ENCODE measurements around the gene ZNF792. TPM values are rescaled to one million over a fixed set of nuclear protein-coding genes. Genes with fewer than 3 reads are reported as not detected.

Gene ZNF792
- total and polyA plus RNA-seq, 12 donors, result 1.6 to 5.9 (median 3.6) TPM

DNA sequence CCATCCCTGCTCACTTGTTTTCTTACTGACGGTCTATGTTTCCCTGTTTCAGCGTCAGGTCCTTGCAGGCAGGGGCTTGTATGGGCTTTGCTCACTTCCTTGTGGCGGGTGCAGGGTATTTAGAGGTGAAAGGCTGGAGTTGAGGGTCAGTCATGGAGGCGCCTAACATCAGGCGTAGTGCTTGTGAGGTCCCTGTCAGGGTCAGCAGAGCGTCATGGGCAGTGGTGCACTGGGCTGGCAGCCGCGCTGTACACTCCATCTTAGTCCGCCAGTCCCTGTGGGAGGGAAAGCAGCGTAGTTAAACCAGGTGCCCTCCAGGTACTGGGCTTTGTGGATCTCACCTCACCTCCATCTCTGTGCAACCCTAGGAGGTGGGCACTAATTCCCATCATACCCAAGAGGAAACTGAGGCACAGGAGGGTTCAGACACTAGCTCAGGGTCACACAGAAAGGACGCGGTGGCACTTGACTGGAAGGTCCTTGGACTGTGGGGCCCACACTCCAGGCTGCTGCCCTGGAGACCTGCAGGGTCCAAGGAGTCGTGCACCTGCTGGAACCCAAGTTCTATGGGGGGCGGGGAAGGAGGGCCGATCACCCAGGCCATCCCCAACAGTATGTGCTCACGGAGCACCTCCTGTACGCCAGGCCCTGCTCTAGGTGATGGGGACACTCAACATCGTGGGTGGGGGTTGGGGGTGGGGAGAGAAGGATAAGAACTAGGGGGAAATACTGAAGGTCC lies 40.7 kb upstream of the ZNF792 start:
- H3K9me3 ChIP-seq, result no peaks in the 10 kb centered on the region
- ATAC-seq (no peak), DNase-seq (no peak)
- H3K27me3 ChIP-seq, result no peaks in the 10 kb centered on the region
- H3K36me3 ChIP-seq, result peaks cover 0 to 53% (median 11%) of the 10 kb centered on the region in 9 donors
- intact Hi-C loops (cut with DNase I), result no loop called here
- no peak overlapping the region for H3K4me3 ChIP-seq
- H3K4me1 ChIP-seq, result peaks cover 0 to 87% (median 72%) of the 10 kb centered on the region in 9 donors
- H3K27ac ChIP-seq, result peak overlapping the region in 1 of 10 donors; percentile 56
- 91 to 96% methylated on average over 18 of the region's 18 CpGs for WGBS, 2 donors
- TF ChIP-seq, protein P1, sequence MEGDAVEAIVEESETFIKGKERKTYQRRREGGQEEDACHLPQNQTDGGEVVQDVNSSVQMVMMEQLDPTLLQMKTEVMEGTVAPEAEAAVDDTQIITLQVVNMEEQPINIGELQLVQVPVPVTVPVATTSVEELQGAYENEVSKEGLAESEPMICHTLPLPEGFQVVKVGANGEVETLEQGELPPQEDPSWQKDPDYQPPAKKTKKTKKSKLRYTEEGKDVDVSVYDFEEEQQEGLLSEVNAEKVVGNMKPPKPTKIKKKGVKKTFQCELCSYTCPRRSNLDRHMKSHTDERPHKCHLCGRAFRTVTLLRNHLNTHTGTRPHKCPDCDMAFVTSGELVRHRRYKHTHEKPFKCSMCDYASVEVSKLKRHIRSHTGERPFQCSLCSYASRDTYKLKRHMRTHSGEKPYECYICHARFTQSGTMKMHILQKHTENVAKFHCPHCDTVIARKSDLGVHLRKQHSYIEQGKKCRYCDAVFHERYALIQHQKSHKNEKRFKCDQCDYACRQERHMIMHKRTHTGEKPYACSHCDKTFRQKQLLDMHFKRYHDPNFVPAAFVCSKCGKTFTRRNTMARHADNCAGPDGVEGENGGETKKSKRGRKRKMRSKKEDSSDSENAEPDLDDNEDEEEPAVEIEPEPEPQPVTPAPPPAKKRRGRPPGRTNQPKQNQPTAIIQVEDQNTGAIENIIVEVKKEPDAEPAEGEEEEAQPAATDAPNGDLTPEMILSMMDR (IDR thresholded peaks at IDR 0.05), result no peak

DNA sequence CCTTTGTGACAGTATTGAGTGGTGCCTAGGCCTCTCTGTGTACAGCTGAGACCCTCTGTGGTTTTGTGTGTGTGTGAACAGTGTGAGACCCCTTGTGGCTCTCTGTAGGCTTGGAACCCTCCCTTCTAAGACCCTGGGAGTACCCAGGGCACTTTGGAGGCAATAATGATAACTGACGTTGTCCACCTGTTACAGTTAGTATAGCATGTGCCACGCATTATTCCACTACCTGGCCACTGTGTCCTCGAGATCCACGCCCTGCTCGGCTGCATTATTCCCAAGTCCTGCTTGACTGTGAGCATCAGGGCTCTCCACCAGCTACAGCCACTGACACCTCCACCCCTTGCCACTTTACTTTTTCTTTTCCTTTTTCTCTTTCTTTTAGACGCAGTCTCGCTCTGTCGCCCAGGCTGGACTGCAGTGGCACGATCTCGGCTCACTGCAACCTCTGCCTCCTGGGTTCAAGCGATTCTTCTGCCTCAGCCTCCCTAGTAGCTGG lies 38.1 kb upstream of the ZNF792 start:
- no peak for DNase-seq
- H3K27ac ChIP-seq, result peak overlapping the region in 5 of 10 donors; percentile 0 to 100 (median 100)
- H3K9me3 ChIP-seq, result no peaks in the 10 kb centered on the region
- TF ChIP-seq, protein P1 (IDR thresholded peaks at IDR 0.05), result no peak
- ATAC-seq, result no peak
- 89 to 91% methylated on average over 11 of the region's 11 CpGs for WGBS, 2 donors
- H3K27me3 ChIP-seq, result no peaks in the 10 kb centered on the region
- H3K4me3 ChIP-seq, result peak overlapping the region in 3 of 10 donors; percentile 5 to 97 (median 72)
- peaks cover under 1 to 90% (median 78%) of the 10 kb centered on the region in 9 donors for H3K4me1 ChIP-seq
- intact Hi-C loops (cut with DNase I), result no loop called here
- peaks cover 0 to 40% (median 5%) of the 10 kb centered on the region in 9 donors for H3K36me3 ChIP-seq

DNA sequence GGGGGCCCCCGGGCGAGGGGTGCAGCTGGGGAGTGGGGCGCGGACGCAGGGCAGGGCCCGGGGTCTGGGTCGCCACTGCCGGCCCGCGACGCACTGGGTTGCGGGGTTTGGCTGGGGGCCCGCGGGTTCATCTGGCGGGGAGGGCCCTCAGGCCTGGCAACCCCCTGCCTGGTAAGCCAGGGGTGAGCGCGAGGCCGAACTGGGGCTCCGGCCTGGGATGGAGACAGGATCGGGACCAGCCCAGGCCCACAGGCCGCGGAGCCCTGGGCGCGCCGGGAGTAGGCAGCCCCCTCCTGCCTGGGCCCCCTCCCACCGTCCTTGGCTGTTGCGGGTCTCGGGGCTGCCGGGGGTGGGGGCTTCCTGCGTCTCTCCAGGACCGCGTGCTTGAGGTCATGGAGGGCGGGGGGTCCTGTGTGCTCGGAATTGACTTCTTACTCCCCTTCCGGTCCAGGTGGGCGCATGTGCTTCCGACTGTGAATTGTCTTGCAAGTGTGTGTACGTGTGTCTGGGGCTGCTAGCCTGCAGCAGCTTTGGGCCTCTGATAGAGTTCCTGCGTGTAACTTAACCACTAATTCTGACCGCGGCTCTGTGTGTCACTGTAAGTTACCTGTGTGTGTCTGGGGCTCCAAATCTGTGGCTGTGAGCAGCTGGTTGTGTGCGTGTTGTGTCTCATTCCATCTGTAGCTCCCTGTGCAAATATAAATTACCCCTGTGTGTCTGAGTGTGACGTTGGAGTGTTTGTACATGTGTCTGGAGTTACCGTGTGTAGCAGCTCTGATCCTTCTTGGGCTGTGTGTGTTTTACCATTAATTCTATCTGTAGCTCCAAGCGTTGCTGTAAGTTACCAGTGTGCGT lies 36.8 kb upstream of the ZNF792 start:
- peak overlapping the region; percentile 72 to 99 (median 94) for H3K4me3 ChIP-seq
- no peaks in the 10 kb centered on the region for H3K27me3 ChIP-seq
- intact Hi-C loops (cut with DNase I), result no loop called here
- 2 to 7% methylated on average over 33 to 46 of the region's 46 CpGs for WGBS, 2 donors
- H3K9me3 ChIP-seq, result no peaks in the 10 kb centered on the region
- DNase-seq (peak in 1 of 2 donors; percentile 34), ATAC-seq (peak in 3 of 8 donors; percentile 7 to 24 (median 9))
- H3K4me1 ChIP-seq, result peaks cover 6 to 90% (median 78%) of the 10 kb centered on the region in 9 donors
- H3K36me3 ChIP-seq, result peaks cover 0 to 27% (median 3%) of the 10 kb centered on the region in 9 donors
- TF ChIP-seq, protein P1 (IDR thresholded peaks at IDR 0.05), result no peak
- H3K27ac ChIP-seq, result peak overlapping the region; percentile 86 to 100 (median 98)

DNA sequence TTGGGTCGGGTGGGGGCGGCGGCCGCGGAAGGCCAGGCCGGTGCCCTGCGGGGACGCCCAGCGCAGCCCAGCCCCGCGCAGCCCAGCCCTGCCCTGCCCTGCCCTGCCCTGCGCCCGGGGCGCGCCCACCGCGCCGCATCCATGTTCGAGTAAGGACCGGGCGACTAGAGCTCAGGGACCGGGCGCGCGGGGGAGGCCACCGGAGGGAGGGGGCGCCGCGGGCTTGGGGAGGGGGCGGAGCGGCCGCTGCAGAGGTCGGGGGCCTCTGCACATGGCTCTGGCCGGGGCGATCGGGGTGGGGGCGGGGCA lies 36.3 kb upstream of the ZNF792 start:
- Histone ChIP-seq H3K4me1 (peaks cover 6 to 90% (median 78%) of the 10 kb centered on the region in 9 donors), H3K36me3 (peaks cover 0 to 22% (median 0%) of the 10 kb centered on the region in 9 donors), H3K4me3 (peak overlapping the region; percentile 72 to 99 (median 94)), H3K27me3 (no peaks in the 10 kb centered on the region), H3K9me3 (no peaks in the 10 kb centered on the region), H3K27ac (peak overlapping the region; percentile 86 to 100 (median 98))
- intact Hi-C loops (cut with DNase I), result no loop called here
- peak in 1 of 8 donors; percentile 11 for ATAC-seq
- TF ChIP-seq, protein P1 (IDR thresholded peaks at IDR 0.05), result no peak
- 0 to 1% methylated on average over 10 to 37 of the region's 37 CpGs for WGBS, 2 donors
- no peak for DNase-seq

All from heart right ventricle (tissue), 16 donors.